NCI-H2107 (cell line): ENCODE measurements around the gene CALML4.

Experiments used
- DNase-seq: peaks from one replicate; lab custom pipeline; 2025; lab: John Stamatoyannopoulos, UW

The CALML4 gene

GRCh38 chr15:68143785-68144184 is 61.3 kb downstream of the CALML4 start:
- DNase-seq: no peak

- no peak for DNase-seq
These were observed 62.0 kb downstream of the CALML4 start for GRCh38 chr15:68143129-68143528.
